ENCODE measurements around the gene CDH4.

DNA sequence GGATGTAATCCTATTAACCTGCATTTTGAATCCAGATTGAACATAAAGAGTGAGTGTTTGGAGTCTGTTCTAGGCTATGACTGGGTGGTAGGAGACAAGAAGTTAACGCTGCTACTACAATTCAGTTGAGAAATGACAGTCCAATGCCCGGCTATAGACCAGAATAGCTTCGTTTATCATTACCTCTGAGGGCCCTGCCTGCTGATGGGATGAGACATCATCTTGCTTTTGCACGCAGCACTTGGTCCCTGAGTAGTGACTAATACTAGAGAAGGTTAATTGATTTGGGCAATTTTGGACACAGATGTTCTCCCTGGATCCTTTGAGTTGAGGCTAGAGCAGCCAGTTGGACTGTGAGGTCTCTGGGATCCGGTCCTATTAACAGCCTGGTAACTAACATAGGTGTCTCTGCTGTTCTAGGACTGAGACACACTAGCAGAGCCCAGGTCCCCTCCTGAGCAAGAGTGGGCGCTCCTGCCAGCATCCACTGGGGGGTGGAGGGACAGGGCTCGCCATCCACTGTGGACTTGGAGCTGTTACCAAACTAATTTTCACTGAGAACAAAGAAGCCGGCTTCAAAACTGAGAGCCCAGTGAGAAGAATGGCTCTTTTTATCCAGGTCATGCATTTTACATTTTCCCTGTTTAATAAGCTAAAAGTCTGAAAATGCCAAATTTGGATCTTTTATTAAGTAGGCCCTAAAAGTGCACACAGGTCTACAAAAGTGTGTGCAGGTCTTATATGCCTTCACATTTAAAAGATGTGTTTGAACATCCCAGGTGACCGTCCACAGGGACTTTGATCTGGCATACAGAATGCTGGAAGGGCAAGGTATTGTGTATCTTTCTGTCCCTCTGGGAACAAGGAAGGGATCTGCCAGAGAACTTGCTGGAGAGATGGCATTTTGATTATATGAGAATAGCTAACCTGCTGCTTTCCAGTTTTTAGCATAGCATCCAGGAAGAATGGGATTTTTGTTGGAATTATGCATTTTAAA lies 212.5 kb downstream of the CDH4 start:
- TF ChIP-seq, protein P1, sequence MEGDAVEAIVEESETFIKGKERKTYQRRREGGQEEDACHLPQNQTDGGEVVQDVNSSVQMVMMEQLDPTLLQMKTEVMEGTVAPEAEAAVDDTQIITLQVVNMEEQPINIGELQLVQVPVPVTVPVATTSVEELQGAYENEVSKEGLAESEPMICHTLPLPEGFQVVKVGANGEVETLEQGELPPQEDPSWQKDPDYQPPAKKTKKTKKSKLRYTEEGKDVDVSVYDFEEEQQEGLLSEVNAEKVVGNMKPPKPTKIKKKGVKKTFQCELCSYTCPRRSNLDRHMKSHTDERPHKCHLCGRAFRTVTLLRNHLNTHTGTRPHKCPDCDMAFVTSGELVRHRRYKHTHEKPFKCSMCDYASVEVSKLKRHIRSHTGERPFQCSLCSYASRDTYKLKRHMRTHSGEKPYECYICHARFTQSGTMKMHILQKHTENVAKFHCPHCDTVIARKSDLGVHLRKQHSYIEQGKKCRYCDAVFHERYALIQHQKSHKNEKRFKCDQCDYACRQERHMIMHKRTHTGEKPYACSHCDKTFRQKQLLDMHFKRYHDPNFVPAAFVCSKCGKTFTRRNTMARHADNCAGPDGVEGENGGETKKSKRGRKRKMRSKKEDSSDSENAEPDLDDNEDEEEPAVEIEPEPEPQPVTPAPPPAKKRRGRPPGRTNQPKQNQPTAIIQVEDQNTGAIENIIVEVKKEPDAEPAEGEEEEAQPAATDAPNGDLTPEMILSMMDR (optimal IDR thresholded peaks at IDR 0.05 in 1 of 3, IDR thresholded peaks at IDR 0.05 in 1 of 3, conservative IDR thresholded peaks at IDR 0.05 in 1 of 3; ENCODE audit: extremely low read depth in 1 of 3, insufficient read depth in 2 of 3, low read length in 3 of 3) = no peak
- no peak for TF ChIP-seq EZH2 (IDR thresholded peaks at IDR 0.05; ENCODE audit: low read length)

All from keratinocyte (primary cell).